Measurements from ENCODE around the gene L2HGDH.

L2HGDH gene

DNA sequence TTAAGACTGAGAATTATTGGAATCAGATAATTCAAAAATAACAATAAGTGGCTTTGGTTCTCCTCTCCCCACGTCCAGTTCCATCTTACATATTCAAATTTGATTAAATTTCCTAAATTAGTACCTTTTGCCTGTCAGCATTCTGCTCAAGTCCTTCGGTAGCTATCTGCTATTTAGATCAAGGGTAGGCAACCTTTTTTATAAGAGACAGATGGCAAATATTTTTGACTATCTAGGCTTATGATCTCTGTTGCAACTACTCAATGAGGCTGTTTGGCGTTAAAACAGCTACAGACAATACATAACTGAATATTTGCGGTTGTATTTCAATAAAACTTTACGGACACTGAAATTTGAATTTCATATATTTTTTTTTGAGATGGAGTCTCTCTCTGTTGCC, 21.7 kb downstream of the L2HGDH start:
- H4K20me1 ChIP-seq (ENCODE audit: insufficient read depth, low read length): no peaks in the 10 kb centered on the region
- DNase-seq: no peak
- H3K4me1 ChIP-seq (ENCODE audit: low read length): no peaks in the 10 kb centered on the region
- H3K4me2 ChIP-seq (ENCODE audit: low read depth, low read length): no peak overlapping the region
- H3F3A ChIP-seq (ENCODE audit: insufficient read depth, low read length): no peaks in the 10 kb centered on the region
- no peaks in the 10 kb centered on the region for H3K9me2 ChIP-seq (replicated peaks; ENCODE audit: insufficient read depth, low read length)
- H3K27me3 ChIP-seq (replicated peaks; ENCODE audit: insufficient read depth, low read length): no peaks in the 10 kb centered on the region
- no peaks in the 10 kb centered on the region for H3K9me3 ChIP-seq (replicated peaks; ENCODE audit: insufficient read depth, low read length)
- H3K27ac ChIP-seq (ENCODE audit: low read length): no peak overlapping the region
- no peak overlapping the region for H3K4me3 ChIP-seq (ENCODE audit: low read length)
- TF ChIP-seq EZH2phosphoT487 (IDR thresholded peaks at IDR 0.05; ENCODE audit: low read length) (no peak), CTCF (IDR thresholded peaks at IDR 0.05; ENCODE audit: low read length) (no peak)
- H2AFZ ChIP-seq (ENCODE audit: low read length): no peak overlapping the region
- no peak overlapping the region for H3K9ac ChIP-seq (ENCODE audit: low read length)
- no peaks in the 10 kb centered on the region for H3K79me2 ChIP-seq (ENCODE audit: low read length)
- no peaks in the 10 kb centered on the region for H3K36me3 ChIP-seq (replicated peaks; ENCODE audit: insufficient read depth, low read length)

GRCh38 chr14:50288146-50288545, 23.9 kb downstream of the L2HGDH start:
- no peak overlapping the region for H3K4me2 ChIP-seq (ENCODE audit: low read depth, low read length)
- no peaks in the 10 kb centered on the region for H3K27me3 ChIP-seq (replicated peaks; ENCODE audit: insufficient read depth, low read length)
- no peak for TF ChIP-seq EZH2 (optimal IDR thresholded peaks at IDR 0.05; ENCODE audit: low read depth, low read length)
- TF ChIP-seq EZH2phosphoT487 (IDR thresholded peaks at IDR 0.05; ENCODE audit: low read length): no peak
- TF ChIP-seq CTCF (IDR thresholded peaks at IDR 0.05; ENCODE audit: low read length): no peak
- no peaks in the 10 kb centered on the region for H3K36me3 ChIP-seq (replicated peaks; ENCODE audit: insufficient read depth, low read length)
- H3K9ac ChIP-seq (ENCODE audit: low read length): no peak overlapping the region
- no peak for DNase-seq
- H4K20me1 ChIP-seq (ENCODE audit: insufficient read depth, low read length): no peaks in the 10 kb centered on the region
- no peaks in the 10 kb centered on the region for H3K79me2 ChIP-seq (ENCODE audit: low read length)
- H2AFZ ChIP-seq (ENCODE audit: low read length): no peak overlapping the region
- no peaks in the 10 kb centered on the region for H3K9me2 ChIP-seq (replicated peaks; ENCODE audit: insufficient read depth, low read length)
- no peak overlapping the region for H3K27ac ChIP-seq (ENCODE audit: low read length)
- no peaks in the 10 kb centered on the region for H3F3A ChIP-seq (ENCODE audit: insufficient read depth, low read length)
- H3K4me3 ChIP-seq (ENCODE audit: low read length): no peak overlapping the region
- no peaks in the 10 kb centered on the region for H3K4me1 ChIP-seq (ENCODE audit: low read length)
- no peaks in the 10 kb centered on the region for H3K9me3 ChIP-seq (replicated peaks; ENCODE audit: insufficient read depth, low read length)

DNA sequence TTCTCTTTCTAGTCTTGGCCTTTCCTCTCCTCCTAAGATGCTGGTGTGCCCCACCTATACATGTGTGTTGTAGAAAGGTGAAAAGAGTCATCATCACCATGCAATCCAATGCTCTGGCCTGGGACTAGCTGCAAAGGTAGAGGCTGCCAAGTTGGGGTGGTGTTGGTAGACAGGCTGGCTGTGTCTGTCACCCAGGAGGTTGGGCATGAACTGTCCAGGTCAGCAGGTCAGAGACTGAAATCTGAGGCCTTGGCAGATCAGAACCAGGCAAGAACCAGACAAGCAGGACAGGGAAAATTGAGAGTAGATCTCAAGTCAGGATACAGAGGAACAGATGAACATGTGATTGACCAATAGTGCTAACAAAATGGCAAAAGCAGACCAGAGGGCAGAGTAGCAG, 26.2 kb downstream of the L2HGDH start:
- H2AFZ ChIP-seq (ENCODE audit: low read length): no peak overlapping the region
- H3K9me2 ChIP-seq (replicated peaks; ENCODE audit: insufficient read depth, low read length): no peaks in the 10 kb centered on the region
- no peak for TF ChIP-seq CTCF (IDR thresholded peaks at IDR 0.05; ENCODE audit: low read length)
- TF ChIP-seq EZH2phosphoT487 (IDR thresholded peaks at IDR 0.05; ENCODE audit: low read length): no peak
- TF ChIP-seq EZH2 (optimal IDR thresholded peaks at IDR 0.05; ENCODE audit: low read depth, low read length): no peak
- no peaks in the 10 kb centered on the region for H3K4me1 ChIP-seq (ENCODE audit: low read length)
- H3K4me2 ChIP-seq (ENCODE audit: low read depth, low read length): no peak overlapping the region
- no peaks in the 10 kb centered on the region for H3K9me3 ChIP-seq (replicated peaks; ENCODE audit: insufficient read depth, low read length)
- no peak for DNase-seq
- no peaks in the 10 kb centered on the region for H3K27me3 ChIP-seq (replicated peaks; ENCODE audit: insufficient read depth, low read length)
- no peaks in the 10 kb centered on the region for H4K20me1 ChIP-seq (ENCODE audit: insufficient read depth, low read length)
- no peak overlapping the region for H3K27ac ChIP-seq (ENCODE audit: low read length)
- H3K79me2 ChIP-seq (ENCODE audit: low read length): no peaks in the 10 kb centered on the region
- H3F3A ChIP-seq (ENCODE audit: insufficient read depth, low read length): no peaks in the 10 kb centered on the region
- no peak overlapping the region for H3K4me3 ChIP-seq (ENCODE audit: low read length)
- no peaks in the 10 kb centered on the region for H3K36me3 ChIP-seq (replicated peaks; ENCODE audit: insufficient read depth, low read length)
- no peak overlapping the region for H3K9ac ChIP-seq (ENCODE audit: low read length)

All from MM.1S (cell line).